HG02981 (cell line): ENCODE measurements around the gene DYNC1I1.
"Not testable (repeated sequence)": the region's sequence is repeated elsewhere in the genome, so short reads cannot be mapped to it uniquely, and the experiment has no call there.

Source experiments
- ATAC-seq: cut with Tn5 transposase; IDR thresholded peaks from one replicate; pipeline ENCODE4 v1.9.1; 2021; ENCODE audit warnings: mild to moderate bottlenecking, moderate library complexity; ENCODE audit not compliant: unreplicated experiment

The DYNC1I1 gene

DNA sequence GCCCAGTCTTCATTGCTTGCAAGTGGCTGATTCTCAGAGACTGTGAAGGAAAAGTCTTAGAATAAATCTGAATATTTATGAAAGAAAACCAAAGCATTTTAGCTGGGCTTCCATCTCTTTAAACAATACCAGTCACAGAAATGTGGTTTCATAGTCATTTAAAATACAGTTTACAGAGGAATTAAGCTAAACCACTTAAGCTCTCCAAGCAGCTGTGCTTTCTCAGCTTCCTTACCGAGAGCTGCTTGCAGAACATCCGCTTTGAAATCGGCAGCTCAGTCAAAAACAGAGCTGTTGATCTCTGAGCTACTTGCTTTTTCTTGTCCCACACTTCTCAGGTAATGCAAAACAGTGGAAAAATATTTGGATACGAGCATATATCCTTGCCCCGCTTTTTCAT lies 134.5 kb downstream of the DYNC1I1 start:
- ATAC-seq, result no peak

DNA sequence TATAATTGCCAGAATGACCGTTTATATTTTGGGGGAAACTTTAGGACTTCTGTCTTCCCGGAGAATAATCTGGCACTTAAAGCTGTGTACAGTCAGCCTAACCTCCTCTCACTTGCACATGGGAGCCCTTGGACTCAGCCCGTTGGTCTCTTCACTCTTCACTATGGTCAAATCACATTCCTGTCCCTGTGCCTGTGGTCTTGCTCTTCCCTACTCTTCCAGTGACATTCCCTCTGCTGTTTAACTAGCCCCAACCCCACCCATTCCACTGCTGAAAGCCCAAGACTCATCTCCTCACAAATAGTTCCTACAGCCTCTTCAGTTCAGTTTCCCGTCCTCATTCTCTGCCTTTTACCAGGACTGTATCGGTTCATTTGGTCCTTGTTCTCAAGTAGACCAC lies 135.0 kb downstream of the DYNC1I1 start:
- no peak for ATAC-seq

DNA sequence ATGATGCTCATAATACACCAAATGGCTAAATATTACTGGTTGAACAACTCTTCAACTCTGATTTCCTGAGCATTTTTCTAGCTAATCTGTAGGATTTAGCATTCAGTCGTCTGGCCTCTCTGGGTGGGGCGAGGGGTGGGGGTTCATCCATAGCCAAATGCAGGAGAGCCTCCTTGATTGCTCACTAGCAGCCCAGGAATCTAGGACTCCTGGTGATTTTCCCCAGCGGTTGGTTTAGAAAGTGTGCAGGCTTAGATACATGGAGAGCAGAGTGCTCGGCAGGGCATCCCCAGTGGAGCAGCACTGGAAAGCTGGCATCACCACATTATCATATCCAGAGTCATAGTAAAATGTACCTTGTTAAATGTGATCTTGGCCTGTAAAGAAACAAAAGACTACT lies 136.1 kb downstream of the DYNC1I1 start:
- no peak for ATAC-seq

DNA sequence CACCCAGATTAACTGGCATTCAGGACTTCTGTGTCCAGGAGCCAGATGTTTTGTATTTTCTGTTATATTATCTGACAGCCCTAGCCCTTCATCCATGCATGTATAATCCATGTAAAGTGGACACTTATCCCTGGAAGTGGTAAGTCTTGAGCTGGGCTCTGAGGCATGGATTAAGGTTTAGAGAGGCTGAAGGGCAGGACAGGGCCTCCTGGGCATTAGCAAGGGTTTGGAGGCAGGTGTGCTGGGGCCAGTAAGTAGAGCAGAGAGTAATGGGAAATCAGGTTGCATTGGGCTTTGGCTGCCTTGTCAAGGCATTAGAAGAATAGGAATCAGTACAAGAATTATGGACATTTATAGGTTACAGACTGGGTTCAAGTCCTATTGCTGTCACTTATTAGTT lies 138.0 kb downstream of the DYNC1I1 start:
- no peak for ATAC-seq

DNA sequence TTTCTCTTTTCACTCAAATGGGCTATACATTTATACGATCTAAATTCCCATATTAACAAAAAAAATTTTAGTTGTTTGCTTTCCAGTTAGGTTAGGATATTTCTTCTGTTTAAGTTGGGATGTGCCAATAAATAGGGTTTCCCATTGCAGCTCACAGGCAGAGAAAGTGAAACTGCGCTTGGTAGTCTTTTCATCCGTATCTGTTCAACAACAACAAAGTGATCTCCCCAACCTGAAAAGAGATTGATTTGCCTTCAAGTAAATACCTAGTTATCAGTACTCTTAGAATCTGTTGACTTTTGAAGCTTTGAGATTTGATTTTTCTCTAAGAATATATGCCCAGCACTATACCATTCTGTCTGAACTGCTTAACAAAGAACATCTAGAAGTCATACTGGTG lies 143.4 kb downstream of the DYNC1I1 start:
- ATAC-seq, result no peak

DNA sequence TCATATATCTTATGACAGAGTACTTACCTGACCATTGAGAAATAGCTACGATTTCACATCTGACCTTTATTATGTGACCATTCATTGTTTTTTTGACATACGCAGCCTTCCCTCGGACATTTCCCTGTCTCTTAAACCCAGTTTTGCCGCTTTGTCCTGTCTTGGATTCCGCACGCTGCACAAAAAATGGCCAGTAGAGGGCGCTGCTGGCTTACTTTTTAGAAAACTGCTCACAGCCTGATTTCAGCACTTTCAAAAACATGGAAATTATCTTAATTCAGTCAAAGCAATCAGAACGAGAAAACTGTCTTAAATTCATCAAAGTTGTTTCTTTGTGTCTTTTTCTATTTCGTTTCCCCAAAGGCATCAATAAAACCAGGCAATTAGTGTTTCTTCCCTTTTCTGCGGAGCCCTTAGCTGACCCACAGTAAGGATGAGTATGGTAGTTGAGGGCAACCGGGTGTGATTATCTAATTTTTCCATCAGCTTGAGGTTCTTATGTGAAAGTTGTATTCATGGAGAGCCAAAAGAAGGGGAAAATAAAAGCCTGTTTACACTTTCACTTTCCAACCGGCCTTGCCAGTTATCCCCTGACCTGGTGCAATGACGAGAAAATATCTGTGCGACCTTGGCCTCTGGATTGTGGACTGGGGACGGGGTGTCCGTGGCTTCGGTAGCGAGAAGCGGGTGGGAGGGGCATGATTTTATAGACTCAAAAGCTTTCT lies 144.4 kb downstream of the DYNC1I1 start:
- peak; percentile 77 for ATAC-seq

DNA sequence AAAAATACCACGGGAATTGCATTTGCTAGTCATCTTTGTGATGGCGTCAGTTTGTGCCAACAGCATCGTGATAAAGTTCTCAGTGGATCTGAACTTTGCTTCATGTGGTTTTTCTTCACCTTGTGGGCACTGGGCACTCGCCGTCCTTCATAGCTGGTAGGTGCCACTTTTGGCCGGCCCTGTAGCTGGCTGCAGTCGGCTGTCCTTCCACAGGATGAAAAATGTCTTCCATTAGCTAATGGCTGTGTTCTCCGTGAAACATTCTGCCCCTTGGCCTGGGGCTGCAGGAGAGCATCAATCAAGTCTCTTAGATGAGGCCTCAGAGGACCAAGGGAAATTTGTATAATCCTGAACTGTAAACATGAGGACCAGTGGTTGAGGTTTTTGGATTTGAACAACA lies 145.3 kb downstream of the DYNC1I1 start:
- ATAC-seq, result no peak

DNA sequence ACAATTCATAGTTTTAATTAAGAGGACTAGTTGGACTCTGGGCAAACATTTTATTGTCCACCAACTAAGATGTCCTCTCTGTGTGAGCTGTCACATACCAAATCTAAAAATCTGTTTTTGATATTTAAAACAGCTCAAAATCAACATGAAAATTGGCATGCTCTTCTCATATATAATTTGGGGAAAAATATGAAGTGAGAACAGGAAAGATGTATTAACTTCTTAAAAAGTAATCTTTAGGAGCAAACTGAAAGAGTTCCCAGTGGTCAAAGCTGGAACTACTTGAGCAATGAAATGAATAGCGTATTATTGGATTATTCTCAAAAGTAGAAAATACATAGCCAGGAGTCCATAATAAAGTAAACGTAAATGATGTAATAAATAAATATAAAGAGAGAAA lies 147.2 kb downstream of the DYNC1I1 start:
- no peak for ATAC-seq

DNA sequence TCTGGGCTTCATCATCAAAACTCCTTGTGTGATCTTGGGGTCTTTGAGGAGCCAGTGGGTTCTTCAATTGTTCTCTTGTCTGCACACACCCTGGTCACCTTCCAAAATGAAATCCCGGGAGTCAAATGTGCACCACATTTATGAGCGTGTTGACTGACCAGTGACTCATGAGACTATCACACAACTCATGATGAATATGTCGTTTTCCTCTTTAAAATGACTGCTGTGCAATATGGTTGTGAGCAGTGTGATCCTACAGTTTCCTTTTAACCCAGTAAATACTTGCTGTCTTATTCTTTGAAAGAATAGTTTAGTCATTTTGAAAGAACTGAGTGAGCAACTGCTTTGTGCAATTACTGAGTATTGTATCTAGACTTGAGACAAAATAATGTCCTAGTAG lies 149.2 kb downstream of the DYNC1I1 start:
- no peak for ATAC-seq

DNA sequence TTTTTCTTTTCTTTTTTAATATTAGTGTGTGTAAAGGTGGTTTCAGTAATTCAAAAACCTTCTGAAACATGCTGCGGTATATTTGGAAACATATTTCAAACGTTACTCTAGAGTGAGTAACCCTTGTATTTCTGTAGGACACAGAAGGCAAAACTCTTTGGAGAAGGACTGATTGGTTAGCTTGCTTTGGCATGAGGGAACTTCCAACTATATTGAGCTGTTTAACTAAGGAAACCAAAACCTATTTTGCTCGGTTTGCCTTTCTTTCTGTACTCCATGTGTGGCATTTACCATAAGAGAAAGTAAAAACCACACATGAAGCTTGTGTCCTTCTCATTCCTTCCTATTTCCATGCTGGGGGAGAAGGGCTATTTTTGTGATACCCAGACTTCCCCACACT lies 149.8 kb downstream of the DYNC1I1 start:
- ATAC-seq, result no peak

DNA sequence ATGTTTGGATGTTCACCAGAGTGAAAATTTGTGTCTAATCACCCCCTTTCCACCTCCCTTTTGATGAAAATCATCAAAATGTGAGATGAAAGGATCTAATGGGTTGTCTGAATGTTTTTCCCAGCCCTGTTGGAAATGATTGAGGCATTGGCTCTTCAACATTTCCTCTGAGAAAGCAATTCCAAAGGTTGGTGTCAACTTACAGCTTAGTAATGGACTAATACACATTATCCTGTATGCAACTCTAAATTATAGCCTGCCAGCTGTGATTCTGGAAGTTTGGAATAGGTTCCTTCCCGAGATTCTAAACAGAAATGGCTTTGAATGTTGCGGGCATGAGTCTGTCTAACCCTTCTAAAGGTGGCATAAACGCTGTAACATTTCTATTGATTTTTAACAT lies 152.9 kb downstream of the DYNC1I1 start:
- no peak for ATAC-seq

DNA sequence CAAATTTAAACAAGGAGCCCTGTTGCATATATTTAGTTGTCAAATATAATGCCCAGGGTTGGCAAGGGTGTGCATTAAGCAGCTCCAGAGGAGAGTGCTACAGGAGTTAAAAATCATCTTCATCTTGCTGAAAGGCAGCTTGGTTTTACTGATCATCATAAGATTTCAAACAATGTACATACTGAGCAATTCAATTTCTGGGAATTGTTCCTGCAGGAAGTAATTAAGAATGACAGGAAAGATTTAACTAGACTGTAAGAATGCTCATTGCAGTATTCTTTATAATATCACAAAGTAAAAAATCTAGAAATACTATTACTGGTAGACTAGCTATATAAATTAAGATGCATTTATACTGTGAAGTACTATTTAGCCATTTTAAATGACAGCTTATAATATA lies 153.6 kb downstream of the DYNC1I1 start:
- ATAC-seq, result no peak

DNA sequence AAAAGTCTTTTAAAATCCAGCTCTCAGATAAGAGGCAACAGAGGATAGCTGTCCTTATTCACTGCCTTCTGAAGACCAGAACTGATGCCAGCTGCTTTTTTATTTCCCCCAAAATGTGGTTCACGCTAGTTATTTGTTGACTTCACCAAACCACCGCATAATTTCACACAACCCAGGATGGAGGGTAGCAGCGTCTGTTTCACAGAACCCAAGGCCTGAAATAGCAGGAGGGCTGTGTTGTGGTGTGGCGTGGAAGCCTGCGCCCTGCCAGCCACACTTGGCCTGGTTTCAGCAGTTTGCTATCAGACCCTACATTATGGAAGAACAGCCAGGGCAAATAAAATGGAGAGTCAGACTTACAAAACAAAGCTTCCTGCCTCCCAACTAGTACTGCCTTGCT lies 155.4 kb downstream of the DYNC1I1 start:
- no peak for ATAC-seq

DNA sequence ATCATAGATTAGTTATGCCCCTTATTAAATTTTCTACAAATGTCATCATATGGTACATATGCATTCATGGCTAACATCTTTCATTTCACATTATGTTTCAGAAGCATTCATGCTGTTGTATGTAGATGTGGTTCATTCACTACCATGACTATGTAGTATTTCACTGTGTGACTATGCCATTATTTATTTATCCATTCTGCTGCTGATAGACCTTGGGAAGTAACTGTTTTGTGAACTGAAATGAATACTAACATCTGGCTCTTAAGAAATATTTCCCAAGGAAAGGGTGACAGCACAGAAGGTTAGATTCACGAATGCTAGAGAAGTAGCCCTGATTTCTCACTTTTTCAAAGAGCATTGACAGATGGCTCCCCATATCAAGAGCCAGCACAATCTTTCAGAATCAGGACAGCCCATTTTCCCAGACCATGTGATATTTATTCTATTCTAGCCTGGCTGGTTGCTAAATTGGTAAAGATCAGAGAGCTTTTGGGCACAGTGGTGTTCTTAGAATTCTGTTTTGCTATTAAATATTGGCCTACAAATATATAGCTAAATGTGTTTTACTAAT lies 157.4 kb downstream of the DYNC1I1 start:
- no peak for ATAC-seq

DNA sequence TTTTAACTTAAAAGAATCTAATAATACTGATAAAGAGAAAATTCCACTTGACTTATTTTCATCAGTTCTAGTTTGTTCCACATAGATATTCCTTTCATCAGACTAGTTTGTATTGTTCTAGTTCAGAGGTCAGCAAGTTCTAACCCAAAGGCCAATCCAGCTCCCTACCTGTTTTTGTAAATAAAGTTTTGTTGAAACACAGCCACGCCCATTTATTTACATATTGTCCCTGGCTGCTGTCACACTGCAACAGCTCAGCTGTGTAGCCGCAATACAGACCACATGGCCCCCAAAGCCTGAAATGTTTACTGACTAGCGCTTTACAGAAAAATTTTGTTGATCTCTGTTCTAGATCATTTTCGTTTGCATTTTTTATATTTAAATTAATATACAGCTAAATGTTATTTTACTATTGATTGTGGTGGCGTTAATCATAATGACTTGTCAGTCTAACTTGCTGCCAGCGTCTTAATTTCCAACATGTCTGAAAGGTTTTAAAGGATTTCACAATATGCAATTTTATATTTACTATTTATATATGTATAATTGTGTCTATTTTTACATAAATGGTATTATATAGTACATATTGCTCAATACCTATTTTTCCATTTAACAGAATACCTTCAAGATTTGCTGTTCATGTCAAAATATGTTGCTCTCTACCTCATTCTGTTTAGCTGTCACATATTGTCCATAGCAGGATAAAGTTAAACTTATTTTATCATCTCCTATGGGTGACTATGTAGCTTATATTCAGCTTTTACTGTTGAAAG lies 159.3 kb downstream of the DYNC1I1 start:
- no peak for ATAC-seq

DNA sequence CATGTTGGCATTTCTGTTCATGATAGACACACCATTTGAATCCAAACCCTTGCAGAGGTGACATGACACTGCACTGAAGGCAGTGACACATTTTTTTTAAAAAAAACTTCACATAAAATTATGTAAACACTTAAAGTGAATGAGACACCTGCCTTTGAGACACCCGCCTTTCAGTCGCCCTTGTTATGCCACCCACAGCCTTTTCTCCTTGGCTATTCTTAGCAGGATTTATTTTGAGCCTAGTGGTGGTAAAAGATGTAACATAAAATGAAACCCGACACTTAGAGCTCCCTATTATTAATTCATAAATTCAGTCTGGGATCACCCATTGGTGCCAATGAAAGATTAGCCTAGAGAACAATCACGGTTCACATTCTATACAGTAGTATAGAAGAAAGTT lies 161.3 kb downstream of the DYNC1I1 start:
- no peak for ATAC-seq

DNA sequence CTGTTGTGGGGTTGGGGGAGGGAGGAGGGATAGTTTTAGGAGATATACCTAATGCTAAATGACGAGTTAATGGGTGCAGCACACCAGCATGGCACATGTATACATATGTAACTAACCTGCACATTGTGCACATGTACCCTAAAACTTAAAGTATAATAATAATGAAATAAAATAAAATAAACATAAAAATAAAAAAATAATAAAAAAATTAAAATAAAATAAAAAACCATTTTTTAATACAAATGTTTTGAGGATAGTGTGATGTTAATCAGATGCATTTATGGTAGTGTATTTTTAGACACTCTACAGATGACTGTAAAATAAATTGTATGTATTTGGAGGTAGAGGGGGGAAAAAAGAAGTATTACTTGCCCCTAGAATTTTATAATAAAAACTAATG lies 172.5 kb downstream of the DYNC1I1 start:
- not testable (repeated sequence) for ATAC-seq

DNA sequence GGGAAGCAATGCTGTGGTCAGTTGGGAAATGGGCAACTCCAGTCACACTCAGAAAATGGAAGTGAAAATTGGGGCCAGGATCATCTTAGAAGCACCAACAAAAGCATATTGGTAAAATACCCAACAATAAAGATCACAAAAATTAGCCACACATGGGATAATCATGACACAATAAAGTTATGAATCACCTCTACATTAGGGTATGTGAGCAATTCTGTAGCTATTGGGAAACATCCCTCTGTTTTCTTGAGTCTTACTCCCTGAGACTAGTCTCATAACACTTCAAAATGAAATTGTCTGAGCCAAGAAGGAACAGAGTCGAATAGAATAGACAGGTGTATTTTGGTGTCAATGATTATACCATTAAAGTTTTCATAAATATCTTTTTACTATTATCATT lies 178.3 kb downstream of the DYNC1I1 start:
- no peak for ATAC-seq

DNA sequence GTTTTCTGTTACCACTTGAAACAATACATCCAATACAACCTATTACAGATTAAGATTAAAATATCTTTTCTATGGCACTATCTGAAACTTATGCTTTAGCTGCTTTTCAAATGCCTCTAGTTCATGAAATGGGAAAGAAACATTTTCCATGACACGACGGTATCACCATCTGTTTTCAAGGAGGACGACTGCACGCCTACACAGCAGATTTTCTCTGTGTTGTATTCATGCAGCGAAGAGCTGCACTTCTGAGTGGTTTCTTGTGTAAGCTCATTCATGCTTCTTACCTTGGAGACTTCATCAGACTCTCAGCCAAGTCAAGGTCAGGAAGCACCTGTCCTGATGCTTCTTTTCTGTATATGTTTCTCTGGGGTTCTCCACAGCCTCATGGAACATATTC lies 179.2 kb downstream of the DYNC1I1 start:
- no peak for ATAC-seq

DNA sequence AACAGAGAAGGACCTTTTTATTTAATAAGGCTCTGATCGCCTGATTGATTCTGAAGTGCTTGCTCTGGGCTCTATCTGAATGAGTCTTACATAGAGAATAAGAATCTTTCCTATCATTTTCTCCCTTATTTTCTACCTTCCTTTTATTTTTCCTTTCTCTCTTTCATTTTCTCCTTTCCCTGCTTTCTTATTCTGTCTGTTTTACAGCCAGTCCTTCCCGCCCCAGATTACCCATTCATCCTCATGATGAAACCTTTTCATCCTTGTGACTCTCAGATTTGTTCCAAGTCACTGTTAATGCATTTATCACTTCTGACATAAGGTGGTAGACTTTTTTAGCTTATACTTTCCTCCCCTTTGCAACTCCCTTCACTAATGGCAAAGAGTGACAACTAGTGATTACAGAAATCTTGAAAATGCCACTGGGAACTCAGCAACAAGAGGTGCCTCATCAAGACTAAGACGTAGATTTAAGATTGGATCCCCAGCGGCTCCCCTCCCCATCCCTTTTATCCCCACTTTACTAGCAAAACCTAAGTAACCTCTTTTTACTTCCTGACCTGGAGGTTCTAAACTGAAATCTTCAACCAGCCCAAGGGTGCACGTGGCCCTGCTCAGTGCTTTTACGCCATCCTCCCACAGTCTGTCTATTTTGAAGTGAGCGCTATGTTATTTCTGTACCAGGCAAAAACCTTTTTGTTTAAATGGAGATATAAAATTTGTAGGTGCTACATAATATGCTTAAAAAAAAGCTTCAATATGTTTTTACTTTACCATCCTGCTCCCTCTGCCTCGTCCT lies 179.8 kb downstream of the DYNC1I1 start:
- ATAC-seq, result no peak

DNA sequence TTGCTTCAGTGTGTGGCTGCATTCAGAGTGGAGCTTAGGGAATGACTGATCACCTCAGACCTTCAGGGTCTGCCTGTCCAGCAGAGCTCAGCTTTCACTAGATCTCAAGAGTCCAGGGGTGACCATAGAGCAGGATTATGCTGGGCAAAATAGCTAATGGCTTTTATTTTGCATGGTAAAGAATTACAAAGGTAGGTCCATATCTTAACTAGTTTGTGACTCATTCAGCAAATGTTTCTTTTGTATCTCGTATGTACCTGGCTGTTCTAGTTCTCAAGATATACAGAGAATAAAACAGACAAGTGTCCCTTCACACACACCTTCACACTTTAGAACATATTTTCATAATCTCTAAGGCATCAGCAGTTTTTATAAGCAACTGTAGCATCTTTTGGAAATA lies 180.5 kb downstream of the DYNC1I1 start:
- no peak for ATAC-seq
